ENCODE measurements around the gene ZNF750. TPM values are rescaled to one million over a fixed set of nuclear protein-coding genes. Genes with fewer than 3 reads are reported as not detected.
"Not testable (repeated sequence)": the region's sequence is repeated elsewhere in the genome, so short reads cannot be mapped to it uniquely, and the experiment has no call there.

ZNF750 gene
- total and polyA plus RNA-seq, 2 donors (not counting 3 experiments of a cell fraction or from before 2014, with no cell fraction given), result 0.15 to 0.80 TPM

GRCh38 chr17:82785581-82785980 is 54.2 kb downstream of the ZNF750 start:
- POLR2A ChIA-PET; CTCF ChIA-PET; intact Hi-C loops (cut with micrococcal nuclease): not testable (repeated sequence)

DNA sequence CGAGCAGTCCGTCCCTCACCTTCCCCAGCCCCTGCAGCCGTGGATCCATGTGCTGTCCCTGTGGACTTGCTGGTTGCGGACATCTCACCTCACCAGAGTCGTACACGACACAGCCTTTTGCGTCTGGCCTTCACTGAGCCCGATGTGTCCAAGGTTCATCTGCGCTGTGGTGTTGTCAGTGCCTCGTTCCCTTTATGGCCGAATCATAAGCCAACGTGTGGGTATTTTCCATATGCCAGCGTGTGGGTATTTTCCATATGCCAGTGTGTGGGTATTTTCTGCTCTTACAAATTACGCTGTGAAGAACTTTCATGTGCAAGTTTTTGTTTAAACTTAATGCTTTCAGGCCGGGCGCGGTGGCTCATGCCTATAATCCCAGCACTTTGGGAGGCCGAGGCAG is 56.3 kb downstream of the ZNF750 start:
- no peaks in the 10 kb centered on the region for H3K9me3 ChIP-seq (replicated peaks; ENCODE audit: control insufficient read depth, insufficient read depth, low read length)
- no peaks in the 10 kb centered on the region for H3K9me1 ChIP-seq (replicated peaks; ENCODE audit: control insufficient read depth, extremely low read depth, insufficient read depth, low read length)
- FAIRE-seq (no peak), DNase-seq (ENCODE audit: low read depth, low spot score) (no peak)
- dilution Hi-C loops (cut with MboI; ENCODE audit: extremely low pct_ligation_motif_present, low sequenced_read_pairs) (no loop called here), intact Hi-C loops (cut with micrococcal nuclease) (loop anchor here (5.0 kb wide), 1 partner anchor 179 kb away; no protein-coding TSS in a partner anchor)
- H3K4me2 ChIP-seq (ENCODE audit: insufficient read depth, low read length), result no peak overlapping the region
- peaks cover 2 to 5% of the 10 kb centered on the region in 2 experiments for H3K36me3 ChIP-seq (ENCODE audit: control insufficient read depth in 2 of 2, extremely low read depth in 1 of 2, insufficient read depth in 2 of 2, low read length in 2 of 2)
- ChIA-PET POLR2A (no interaction called here), CTCF (interaction anchor here (1.1 kb wide), 1 partner anchor 130 kb away, joined by 3 read pairs; no protein-coding TSS in a partner anchor)
- H3K4me1 ChIP-seq (ENCODE audit: control insufficient read depth, extremely low read depth, insufficient read depth, low read length), result peaks cover 2% of the 10 kb centered on the region
- H3K9ac ChIP-seq (replicated peaks; ENCODE audit: extremely low read depth, insufficient read depth, low read length), result no peak overlapping the region
- no peaks in the 10 kb centered on the region for H3K79me2 ChIP-seq (ENCODE audit: control insufficient read depth, insufficient read depth, low read length)
- H4K20me1 ChIP-seq (replicated peaks; ENCODE audit: control insufficient read depth, extremely low read depth, insufficient read depth, low read length), result no peaks in the 10 kb centered on the region
- H3K27me3 ChIP-seq (ENCODE audit: control insufficient read depth in 2 of 2, insufficient read depth in 2 of 2, low read length in 2 of 2), result no peaks in the 10 kb centered on the region
- H2AFZ ChIP-seq (ENCODE audit: low read depth, low read length), result no peak overlapping the region
- H3K27ac ChIP-seq (ENCODE audit: insufficient read depth, low read depth, low read length), result no peak overlapping the region
- BruUV-seq (replicated peaks), result no TSS peak
- H3K4me3 ChIP-seq (replicated peaks in 1 of 3; ENCODE audit: insufficient read depth in 1 of 3, low read depth in 1 of 3, low read length in 3 of 3), result no peak overlapping the region
- TF ChIP-seq POLR2A (IDR thresholded peaks at IDR 0.05; ENCODE audit: low read depth, low read length) (no peak), EZH2 (IDR thresholded peaks at IDR 0.05; ENCODE audit: borderline replicate concordance, low read depth, low read length, severe bottlenecking) (no peak), GATA2 (IDR thresholded peaks at IDR 0.05; ENCODE audit: insufficient read depth, insufficient read length, low read depth, low read length) (no peak), FOS (IDR thresholded peaks at IDR 0.05; ENCODE audit: borderline replicate concordance, insufficient read depth, low read length) (no peak), MYC (IDR thresholded peaks at IDR 0.05; ENCODE audit: low read depth, low read length) (no peak), MAX (IDR thresholded peaks at IDR 0.05; ENCODE audit: insufficient read depth, insufficient read length) (no peak), JUN (IDR thresholded peaks at IDR 0.05; ENCODE audit: borderline replicate concordance, insufficient read depth, insufficient read length, low read depth) (no peak), POLR2AphosphoS5 (IDR thresholded peaks at IDR 0.05; ENCODE audit: insufficient read depth, low read depth, low read length) (no peak)
- TF ChIP-seq, protein P1, sequence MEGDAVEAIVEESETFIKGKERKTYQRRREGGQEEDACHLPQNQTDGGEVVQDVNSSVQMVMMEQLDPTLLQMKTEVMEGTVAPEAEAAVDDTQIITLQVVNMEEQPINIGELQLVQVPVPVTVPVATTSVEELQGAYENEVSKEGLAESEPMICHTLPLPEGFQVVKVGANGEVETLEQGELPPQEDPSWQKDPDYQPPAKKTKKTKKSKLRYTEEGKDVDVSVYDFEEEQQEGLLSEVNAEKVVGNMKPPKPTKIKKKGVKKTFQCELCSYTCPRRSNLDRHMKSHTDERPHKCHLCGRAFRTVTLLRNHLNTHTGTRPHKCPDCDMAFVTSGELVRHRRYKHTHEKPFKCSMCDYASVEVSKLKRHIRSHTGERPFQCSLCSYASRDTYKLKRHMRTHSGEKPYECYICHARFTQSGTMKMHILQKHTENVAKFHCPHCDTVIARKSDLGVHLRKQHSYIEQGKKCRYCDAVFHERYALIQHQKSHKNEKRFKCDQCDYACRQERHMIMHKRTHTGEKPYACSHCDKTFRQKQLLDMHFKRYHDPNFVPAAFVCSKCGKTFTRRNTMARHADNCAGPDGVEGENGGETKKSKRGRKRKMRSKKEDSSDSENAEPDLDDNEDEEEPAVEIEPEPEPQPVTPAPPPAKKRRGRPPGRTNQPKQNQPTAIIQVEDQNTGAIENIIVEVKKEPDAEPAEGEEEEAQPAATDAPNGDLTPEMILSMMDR (IDR thresholded peaks at IDR 0.05; ENCODE audit: extremely low read depth in 1 of 2, insufficient read depth in 1 of 2, low read depth in 1 of 2, low read length in 2 of 2), result no peak

More at GRCh38 chr17:82785581-82785980, 54.2 kb downstream of the ZNF750 start:
- H3K9me1 ChIP-seq (replicated peaks; ENCODE audit: control insufficient read depth, extremely low read depth, insufficient read depth, low read length); H3K4me1 ChIP-seq (ENCODE audit: control insufficient read depth, extremely low read depth, insufficient read depth, low read length); H2AFZ ChIP-seq (ENCODE audit: low read depth, low read length); H3K27me3 ChIP-seq (ENCODE audit: control insufficient read depth in 2 of 2, insufficient read depth in 2 of 2, low read length in 2 of 2); dilution Hi-C loops (cut with MboI; ENCODE audit: extremely low pct_ligation_motif_present, low sequenced_read_pairs); H3K36me3 ChIP-seq (ENCODE audit: control insufficient read depth in 2 of 2, extremely low read depth in 1 of 2, insufficient read depth in 2 of 2, low read length in 2 of 2); FAIRE-seq; DNase-seq (ENCODE audit: low read depth, low spot score); H3K27ac ChIP-seq (ENCODE audit: insufficient read depth, low read depth, low read length); H3K9ac ChIP-seq (replicated peaks; ENCODE audit: extremely low read depth, insufficient read depth, low read length); H3K9me3 ChIP-seq (replicated peaks; ENCODE audit: control insufficient read depth, insufficient read depth, low read length); H3K79me2 ChIP-seq (ENCODE audit: control insufficient read depth, insufficient read depth, low read length); H3K4me2 ChIP-seq (ENCODE audit: insufficient read depth, low read length); BruUV-seq (replicated peaks); H4K20me1 ChIP-seq (replicated peaks; ENCODE audit: control insufficient read depth, extremely low read depth, insufficient read depth, low read length); H3K4me3 ChIP-seq (replicated peaks in 1 of 3; ENCODE audit: insufficient read depth in 1 of 3, low read depth in 1 of 3, low read length in 3 of 3): not testable (repeated sequence)
